ENCODE measurements around the gene SLX4IP.
"Not testable (repeated sequence)": the region's sequence is repeated elsewhere in the genome, so short reads cannot be mapped to it uniquely, and the experiment has no call there.

SLX4IP gene

DNA sequence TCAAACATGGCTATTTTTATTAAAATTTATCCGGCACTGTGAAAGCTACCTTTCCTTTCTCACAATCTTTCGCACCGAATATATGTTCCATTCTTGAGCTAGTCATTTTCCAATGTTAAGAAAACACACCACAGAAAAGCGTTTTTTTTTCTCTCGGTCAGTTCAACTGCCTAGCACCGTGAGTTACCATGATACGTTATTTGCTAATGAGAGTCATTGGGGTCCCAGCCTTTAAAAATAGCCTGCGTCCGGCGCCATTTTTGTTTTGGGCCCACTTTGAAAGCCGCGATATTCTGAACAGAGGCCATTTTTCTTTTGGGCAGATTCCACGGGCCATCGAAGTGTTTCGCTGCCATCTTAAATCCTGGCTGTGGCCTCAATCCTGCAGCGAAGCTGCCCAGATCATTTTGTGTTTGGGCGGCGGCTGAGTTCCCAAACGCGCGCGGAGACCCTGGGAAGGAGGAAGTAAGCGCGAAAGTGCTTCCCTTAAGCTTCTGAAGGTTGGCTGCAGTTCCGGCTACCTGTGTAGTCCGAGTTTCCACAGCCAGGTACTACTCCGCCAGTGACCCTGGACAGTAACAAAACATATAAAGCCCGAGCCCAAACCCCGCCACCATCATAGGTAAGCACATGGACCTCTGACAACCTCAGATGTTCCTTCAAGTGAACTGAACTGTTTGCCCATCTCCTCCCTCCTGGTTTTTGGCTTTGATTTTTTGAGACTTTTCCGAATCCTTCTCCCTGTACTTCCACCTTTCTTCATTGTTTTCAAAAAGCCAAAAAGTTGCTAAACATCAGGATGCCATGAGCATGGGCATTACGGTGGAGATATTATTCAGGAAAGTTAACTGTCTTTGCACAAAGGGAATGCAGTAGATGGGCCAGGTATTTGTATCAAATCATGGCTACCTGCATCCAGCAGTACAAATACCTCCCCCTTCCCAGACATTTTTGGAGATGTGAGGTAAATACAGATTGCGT is at the start of gene SLX4IP:
Gene SLX4IP (plus strand): TSS at position 474 of the 981 bp plus-strand sequence. CDS start 22,900 bp downstream, outside the sequence.
- peak; percentile 74 for DNase-seq (ENCODE audit: low read depth)

GRCh38 chr20:10385850-10386544 is 49.1 kb upstream of the SLX4IP start:
- DNase-seq (ENCODE audit: low read depth): no peak

DNA sequence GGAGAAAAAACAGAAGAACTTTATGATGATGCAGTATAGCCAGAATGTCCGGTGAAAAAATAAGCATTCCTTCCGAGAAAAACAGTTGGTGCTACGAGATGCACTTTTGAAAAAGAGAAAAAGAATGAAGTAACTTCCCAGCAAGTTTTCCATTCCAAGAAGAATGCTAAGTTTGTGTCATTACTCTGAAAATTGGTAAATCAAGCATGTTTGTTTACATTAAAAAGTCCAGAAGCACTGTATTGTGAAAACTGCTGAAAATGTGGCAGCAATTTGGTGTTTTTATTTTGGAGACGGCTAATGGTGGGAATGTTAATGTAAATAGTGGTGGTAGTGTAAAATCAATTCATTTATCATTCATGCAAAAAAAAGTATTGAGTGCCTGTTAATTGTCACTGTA is 47.4 kb upstream of the SLX4IP start:
- no peak for DNase-seq (ENCODE audit: low read depth)

DNA sequence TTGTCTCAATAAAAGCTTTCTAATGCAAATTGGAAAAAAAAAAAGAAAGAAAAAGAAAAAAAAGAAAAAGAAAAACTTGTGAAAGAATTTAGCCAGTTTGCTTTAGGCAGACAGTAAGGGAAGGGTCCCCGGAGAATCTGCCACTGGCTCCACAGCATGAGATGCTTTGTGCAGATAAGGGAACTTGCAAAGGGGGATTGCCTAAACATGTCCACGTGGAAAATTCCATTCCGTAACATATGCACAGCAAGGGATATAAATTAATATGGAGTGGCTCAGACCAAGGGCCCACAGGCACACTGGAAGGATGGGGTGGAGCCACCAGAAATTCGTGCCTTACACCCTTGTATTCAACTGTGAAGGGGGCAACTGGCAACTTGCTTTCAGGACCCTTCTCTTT is 46.5 kb upstream of the SLX4IP start:
- no peak for DNase-seq (ENCODE audit: low read depth)

DNA sequence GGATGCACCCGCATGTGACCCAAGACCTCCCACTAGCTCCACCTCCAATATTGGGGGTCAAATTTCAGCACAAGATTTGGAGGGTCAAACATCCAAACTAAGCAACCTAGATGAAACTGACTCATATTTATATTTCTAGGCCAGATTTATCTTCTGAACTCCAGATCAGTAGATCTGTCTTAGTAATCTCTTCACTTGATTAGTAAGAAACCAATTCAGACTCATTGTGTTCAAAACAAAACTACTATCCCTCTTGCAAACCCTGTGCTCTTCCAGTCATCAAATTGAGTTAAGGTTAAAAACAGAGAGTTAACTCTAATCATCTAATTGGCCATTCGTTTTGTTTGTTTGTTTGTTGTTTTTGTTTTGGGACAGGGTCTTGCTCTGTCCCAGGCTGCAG is 44.4 kb upstream of the SLX4IP start:
- DNase-seq (ENCODE audit: low read depth): no peak

- not testable (repeated sequence) for DNase-seq (ENCODE audit: low read depth)
Measured at GRCh38 chr20:10394752-10395151, 40.4 kb upstream of the SLX4IP start.

DNA sequence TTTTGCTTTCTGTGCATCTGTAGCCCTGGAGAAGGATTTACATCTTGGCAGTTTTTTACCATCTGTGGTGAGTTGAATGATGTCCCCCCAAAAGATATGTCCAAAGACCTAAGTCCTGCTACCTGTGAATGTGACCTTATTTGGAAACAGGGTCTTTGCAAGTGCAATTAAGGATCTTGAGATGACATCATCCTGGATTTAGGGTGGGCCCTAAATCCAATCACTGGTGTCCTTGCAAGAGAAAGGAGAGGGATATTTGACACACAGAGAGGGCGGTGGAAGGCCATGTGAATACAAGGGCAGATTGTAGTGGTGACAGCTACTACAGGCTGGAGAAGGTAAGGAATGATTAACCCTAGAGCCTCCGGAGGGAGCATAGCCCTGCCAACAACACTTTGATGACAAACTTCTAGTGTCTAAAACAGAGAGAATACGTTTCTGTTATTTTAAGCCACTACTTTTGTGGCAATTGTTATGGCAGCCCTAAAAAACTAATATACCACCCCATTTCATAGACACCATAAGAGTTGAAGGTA is 36.2 kb upstream of the SLX4IP start:
- no peak for DNase-seq (ENCODE audit: low read depth)

GRCh38 chr20:10402938-10403608 is 32.0 kb upstream of the SLX4IP start:
- DNase-seq (ENCODE audit: low read depth): no peak

DNA sequence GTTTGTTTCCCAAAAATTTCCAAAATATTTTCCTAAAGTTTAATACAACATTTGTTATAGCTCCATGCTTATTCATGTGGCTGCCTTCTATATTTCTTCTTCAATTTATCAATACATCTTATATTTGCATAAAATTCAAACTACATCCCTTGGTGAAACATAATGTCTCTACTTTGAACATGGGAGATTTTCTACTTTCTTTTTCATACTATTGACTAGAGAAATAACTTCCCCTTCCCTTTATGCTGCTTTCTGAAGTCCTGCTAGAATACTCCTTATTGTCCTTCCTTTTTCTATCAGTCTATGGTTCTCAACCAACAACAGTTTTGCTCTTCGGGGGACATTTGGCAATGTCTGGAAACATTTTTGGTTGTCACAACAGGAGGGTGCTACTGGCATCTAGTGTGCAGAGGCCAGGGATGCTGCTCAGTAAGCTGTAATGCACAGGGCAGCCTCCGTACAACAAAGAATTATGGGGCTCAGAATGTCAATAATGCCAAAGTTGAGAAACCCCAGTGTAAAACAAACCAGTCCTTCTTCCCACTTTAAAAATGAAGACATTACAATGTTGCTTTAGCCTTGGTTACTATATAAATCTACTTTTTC is 31.0 kb upstream of the SLX4IP start:
- DNase-seq (ENCODE audit: low read depth): no peak

DNA sequence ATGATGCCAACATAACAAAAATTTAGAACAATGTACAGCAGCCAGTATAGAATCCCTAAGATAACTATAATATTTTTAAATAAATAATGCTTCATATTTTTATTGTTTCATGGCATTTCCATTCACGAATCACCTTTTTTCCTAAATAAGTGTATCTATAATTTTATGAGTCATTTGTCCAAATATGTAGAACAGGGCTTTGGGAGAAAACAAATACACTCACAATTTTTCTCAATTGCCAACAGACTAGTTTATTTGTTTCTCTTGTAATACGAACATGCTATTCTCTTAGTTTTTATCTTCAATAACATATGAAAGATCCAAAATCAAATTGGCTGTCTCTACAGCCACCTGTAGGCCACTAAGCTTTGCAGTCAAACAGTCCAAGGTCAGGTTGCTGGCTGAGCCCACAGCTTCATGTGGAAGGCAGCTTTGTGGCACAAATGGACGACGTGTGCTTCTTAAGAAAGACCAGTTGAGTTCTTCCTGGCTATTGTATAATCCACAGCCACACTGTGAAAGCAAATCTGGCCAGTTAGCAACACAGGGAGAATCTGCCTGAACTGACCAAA is 30.1 kb upstream of the SLX4IP start:
- no peak for DNase-seq (ENCODE audit: low read depth)

GRCh38 chr20:10408108-10408813 is 26.8 kb upstream of the SLX4IP start:
- no peak for DNase-seq (ENCODE audit: low read depth)

- no peak for DNase-seq (ENCODE audit: low read depth)
Measured at GRCh38 chr20:10411673-10412072, 23.4 kb upstream of the SLX4IP start.

- DNase-seq (ENCODE audit: low read depth): no peak
Measured at GRCh38 chr20:10412591-10413408, 22.3 kb upstream of the SLX4IP start.

- DNase-seq (ENCODE audit: low read depth): no peak
Measured at GRCh38 chr20:10415013-10415650, 20.0 kb upstream of the SLX4IP start.

DNA sequence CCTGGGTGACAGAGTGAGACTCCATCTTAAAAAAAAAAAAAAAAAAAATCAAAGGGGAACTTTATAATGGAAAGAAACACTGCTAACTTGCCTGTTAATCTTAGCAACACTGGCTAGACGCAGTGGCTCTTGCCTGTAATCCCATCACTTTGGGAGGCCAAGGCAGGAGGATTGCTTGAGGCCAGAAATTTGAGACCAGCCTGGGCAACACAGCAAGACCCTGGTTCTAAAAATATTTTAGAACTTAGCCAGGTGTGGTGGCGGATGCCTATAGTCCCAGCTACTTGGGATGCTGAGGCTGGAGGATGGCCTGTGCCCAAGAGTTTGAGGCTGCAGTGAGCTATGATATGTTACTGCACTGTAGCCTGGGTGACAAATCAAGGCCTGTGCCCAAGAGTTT is 17.9 kb upstream of the SLX4IP start:
- not testable (repeated sequence) for DNase-seq (ENCODE audit: low read depth)

GRCh38 chr20:10419550-10420133 is 15.5 kb upstream of the SLX4IP start:
- no peak for DNase-seq (ENCODE audit: low read depth)

GRCh38 chr20:10423735-10424134 is 11.4 kb upstream of the SLX4IP start:
- no peak for DNase-seq (ENCODE audit: low read depth)

GRCh38 chr20:10427060-10427692 is 7.9 kb upstream of the SLX4IP start:
- no peak for DNase-seq (ENCODE audit: low read depth)

DNA sequence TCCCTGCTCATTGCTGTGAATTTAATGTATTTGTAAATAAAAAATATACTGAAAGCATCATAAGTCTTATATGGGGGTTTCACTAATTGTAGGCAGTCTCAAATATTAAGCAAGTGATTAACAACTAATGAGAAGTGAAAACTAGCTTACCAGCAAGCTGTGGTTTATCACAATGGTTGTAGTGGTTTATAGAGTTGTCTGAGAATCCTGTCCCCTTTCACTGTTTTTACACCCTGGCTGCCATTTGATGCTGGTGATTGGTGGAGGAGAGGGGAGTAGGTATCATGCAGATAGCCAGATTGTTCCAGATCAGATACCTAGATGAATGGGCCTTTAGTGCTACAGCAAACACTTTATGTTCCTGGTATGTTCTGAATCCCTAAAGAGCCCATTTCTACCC is 7.1 kb upstream of the SLX4IP start:
- DNase-seq (ENCODE audit: low read depth): no peak
